Measurements from ENCODE around the gene DISC1.
"Not testable (repeated sequence)": the region's sequence is repeated elsewhere in the genome, so short reads cannot be mapped to it uniquely, and the experiment has no call there.

Gene DISC1

DNA sequence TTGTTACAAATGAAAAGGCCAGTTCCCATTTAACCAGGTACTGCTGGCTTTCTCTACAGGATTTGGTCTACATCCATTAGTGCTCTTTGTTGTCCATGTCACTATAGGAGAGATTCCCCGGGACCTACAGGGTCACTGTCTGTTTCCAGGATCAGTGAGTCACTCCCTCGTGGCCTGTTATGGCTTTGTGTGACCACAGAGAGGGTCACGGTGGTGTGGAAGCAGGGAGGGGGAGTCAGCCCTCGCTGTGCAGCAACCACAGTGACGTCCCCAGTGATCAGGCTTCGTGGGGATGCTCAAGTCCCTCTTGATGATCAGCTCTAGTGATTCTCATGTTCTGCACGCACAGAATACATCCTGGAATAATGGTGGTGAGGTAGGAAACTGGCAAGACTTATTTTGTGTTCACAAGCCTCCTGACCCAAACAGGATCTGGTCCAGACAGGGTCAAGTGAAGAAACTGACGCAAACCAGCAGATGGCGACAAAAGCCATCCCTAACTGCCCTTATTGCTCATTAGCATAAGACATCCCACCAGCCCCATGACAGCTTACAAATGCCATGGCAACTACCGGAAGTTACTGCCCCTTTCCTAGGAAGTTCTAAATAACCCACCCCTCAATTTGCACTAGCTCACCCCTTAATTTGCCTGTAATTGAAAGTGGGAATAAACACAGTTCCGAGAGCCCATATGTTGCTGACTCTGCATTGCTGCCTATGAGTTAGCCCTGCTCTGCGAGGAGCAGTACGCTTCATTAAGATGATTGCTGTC lies 98.5 kb downstream of the DISC1 start:
- no peak for DNase-seq (ENCODE audit: low read depth in 3 of 3, low spot score in 1 of 3)

- DNase-seq (ENCODE audit: low read depth in 3 of 3, low spot score in 1 of 3), result no peak
Observed at GRCh38 chr1:231727171-231727570, 100.6 kb downstream of the DISC1 start.

DNA sequence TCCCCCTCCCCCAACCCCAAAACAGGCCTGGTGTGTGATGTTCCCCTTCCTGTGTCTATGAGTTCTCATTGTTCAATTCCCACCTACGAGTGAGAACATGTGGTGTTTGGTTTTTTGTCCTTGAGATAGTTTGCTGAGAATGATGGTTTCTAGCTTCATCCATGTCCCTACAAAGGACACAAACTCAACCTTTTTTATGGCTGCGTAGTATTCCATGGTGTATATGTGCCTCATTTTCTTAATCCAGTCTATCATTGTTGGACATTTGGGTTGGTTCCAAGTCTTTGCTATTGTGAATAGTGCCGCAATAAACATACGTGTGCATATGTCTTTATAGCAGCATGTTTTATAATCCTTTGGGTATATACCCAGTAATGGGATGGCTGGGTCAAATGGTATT lies 102.4 kb downstream of the DISC1 start:
- DNase-seq (ENCODE audit: low read depth in 3 of 3, low spot score in 1 of 3), result not testable (repeated sequence)

DNA sequence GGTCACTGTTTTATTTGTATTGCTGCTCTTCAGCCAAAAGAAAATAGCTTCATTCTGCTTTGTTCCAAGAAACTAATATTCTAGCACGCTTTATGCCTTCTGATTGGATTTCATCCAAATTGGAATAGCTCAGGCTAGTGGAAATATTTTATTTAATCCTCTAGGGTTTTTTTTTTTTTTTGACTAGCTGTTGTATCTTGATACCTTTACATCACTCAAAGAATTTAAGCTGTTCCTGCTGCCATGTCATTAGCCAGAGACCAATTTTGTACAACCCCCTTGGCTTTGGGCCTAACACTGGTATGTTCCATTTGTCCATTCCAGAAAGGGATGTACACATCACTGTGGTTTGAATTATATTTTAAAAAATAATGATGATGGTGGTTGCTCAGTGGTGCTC lies 103.0 kb downstream of the DISC1 start:
- no peak for DNase-seq (ENCODE audit: low read depth in 3 of 3, low spot score in 1 of 3)

DNA sequence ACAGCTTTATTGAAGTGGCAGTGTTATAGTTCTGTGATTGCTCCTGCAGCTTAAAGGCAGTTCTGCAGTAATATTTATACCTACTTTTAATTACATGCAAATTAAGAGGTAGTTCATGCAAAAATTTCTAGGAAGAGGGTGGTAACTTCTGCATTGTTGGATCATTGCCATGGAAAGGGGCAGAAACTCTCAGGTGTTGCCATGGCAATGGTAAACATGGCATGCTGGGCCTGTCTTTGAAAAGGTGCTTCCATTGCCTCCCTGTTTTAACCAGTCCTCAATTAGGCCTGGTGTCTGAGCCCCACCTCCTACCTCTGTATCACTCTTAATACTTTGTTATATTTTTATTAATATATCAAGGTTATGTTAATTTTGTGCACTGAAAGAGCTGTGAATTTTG lies 104.7 kb downstream of the DISC1 start:
- no peak for DNase-seq (ENCODE audit: low read depth in 3 of 3, low spot score in 1 of 3)

- no peak for DNase-seq (ENCODE audit: low read depth in 3 of 3, low spot score in 1 of 3)
Observed at GRCh38 chr1:231733063-231733462, 106.5 kb downstream of the DISC1 start.

DNA sequence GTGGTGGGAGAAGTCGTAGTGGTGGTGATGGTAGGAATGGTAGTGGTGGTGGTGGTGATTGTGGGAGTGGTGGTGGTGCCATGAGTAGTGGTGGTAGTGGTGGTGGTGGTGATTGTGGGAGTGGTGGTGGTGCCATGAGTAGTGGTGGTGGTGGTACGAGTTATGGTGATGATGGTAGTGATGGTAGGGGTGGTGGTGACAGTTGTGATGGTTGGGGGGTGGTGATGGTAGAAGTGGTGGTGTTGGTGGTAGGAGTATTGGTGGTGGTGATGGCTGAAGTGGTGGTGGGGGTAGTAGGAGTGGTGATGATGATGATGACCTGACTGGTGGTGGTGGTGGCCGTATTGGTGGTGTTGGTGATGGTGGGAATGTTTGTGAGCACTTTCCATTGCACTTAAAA lies 107.1 kb downstream of the DISC1 start:
- no peak for DNase-seq (ENCODE audit: low read depth in 3 of 3, low spot score in 1 of 3)

DNA sequence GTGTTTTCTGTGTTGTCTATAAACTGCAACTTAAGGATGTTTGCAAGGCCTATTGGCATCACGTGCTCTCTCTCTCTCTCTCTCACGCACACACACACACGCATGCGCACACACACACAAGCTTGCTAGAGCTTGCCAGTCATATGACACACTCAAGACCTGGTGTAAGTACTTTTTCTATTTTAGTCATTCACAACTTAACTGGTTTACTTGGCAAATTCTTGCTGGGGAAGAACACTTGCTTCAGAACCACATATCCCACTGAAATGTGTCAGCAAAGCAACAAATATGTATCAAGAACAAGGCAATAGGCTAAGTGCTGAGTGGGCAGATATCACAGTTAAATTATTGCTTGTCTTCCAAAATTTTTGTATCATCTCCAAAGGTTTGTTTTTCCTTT lies 107.8 kb downstream of the DISC1 start:
- DNase-seq (ENCODE audit: low read depth in 3 of 3, low spot score in 1 of 3), result no peak

- DNase-seq (ENCODE audit: low read depth in 3 of 3, low spot score in 1 of 3), result no peak
Observed at GRCh38 chr1:231735411-231735810, 108.8 kb downstream of the DISC1 start.

- DNase-seq (ENCODE audit: low read depth in 3 of 3, low spot score in 1 of 3), result no peak
Observed at GRCh38 chr1:231735941-231736340, 109.4 kb downstream of the DISC1 start.

DNA sequence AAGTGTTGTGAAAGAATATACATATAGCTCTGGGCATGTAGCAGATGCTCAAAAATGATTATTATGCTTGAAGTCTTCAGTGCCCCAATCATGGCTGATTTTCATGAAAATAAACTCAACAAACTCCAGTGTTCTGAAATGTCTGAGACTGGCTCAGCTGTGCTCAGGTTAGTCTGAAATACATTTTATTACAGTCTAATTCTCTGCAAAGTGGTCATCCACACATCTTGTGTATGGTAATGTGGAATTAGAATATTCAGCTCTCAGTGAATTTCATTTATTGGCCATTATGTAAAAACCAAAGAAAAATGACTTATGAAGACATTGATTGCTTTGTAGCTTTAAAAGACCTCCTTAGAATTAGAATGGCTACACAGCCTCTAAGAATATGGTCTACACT lies 109.9 kb downstream of the DISC1 start:
- DNase-seq (ENCODE audit: low read depth in 3 of 3, low spot score in 1 of 3), result no peak

- no peak for DNase-seq (ENCODE audit: low read depth in 3 of 3, low spot score in 1 of 3)
Observed at GRCh38 chr1:231738554-231738953, 112.0 kb downstream of the DISC1 start.

DNA sequence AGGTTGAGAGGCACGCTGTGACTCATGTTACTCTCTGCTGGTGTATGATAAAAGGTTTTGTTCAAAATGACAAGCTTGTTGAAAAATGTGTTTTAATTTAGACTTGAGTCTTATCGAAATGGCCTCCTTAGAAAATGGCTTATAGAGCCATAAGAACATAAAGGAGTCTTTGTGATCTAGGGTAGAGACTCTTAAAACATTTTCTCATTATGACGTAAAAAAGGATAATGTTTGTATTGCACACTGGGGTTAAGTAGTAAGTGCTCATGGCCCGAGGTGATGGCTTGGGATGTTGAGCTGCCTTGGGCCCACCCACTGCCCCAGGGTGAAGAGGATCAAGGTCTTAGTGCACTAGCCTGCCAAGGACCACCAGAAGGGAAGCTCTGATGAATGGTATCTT lies 117.4 kb downstream of the DISC1 start:
- DNase-seq (ENCODE audit: low read depth in 3 of 3, low spot score in 1 of 3), result no peak

GRCh38 chr1:231748760-231749415 lies 122.3 kb downstream of the DISC1 start:
- no peak for DNase-seq (ENCODE audit: low read depth in 3 of 3, low spot score in 1 of 3)

DNA sequence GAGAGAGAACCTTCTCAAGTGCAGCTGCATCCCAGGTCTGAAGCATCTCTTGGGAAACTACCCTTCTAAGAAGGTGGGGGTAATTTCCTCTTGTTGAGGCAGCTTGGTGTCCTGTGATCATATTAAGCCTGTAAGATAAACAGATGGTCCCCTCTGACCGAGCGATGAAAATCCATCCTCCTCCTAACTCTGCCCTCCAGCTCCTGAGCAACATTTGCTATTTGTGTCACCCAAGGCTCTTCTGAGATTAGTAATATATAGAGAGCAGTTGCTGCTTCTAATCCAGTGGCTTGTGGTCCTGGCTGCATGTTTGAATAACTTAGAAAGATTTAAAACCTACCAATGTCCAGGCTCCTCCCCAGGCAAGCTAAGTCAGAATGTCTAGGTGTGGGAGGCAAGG lies 123.7 kb downstream of the DISC1 start:
- no peak for DNase-seq (ENCODE audit: low read depth in 3 of 3, low spot score in 1 of 3)

- DNase-seq (ENCODE audit: low read depth in 3 of 3, low spot score in 1 of 3), result no peak
Observed at GRCh38 chr1:231750818-231751362, 124.3 kb downstream of the DISC1 start.

DNA sequence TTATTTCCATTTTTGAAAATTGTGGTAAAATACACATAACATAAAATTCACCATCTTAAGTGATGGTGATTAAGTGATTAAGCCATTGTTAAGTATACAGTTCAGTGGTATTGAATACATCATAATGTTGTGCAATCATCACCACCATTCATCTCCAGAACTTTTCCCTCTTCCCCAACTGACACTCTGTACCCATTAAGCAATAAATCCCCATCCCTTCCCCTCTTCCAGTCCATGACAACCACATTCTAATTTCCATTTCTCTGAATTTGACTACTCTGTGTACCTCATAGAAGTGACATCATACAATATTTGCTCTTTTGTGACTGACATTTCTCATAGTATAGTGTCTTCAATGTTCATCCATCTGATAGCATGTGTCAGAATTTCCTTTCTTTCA lies 124.8 kb downstream of the DISC1 start:
- no peak for DNase-seq (ENCODE audit: low read depth in 3 of 3, low spot score in 1 of 3)

DNA sequence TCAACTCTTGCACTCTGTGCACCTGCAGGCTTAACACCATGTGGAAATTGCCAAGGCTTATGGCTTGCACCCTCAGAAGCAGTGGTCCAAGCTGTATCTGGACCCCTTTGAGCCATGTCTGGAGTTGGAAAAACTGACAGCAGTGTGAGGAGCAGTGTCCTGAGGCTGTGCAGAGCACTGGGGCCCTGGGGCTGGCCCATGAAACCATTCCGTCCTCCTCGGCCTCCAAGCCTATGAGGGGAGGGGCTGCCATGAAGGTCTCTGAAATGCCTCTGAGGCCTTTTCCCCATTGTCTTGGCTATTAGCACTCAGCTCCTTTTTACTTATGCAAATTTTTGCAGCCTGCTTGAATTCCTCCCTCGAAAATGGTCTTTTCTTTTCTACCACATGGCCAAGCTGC lies 126.7 kb downstream of the DISC1 start:
- no peak for DNase-seq (ENCODE audit: low read depth in 3 of 3, low spot score in 1 of 3)

- no peak for DNase-seq (ENCODE audit: low read depth in 3 of 3, low spot score in 1 of 3)
Observed at GRCh38 chr1:231757101-231757404, 130.5 kb downstream of the DISC1 start.

- DNase-seq (ENCODE audit: low read depth in 3 of 3, low spot score in 1 of 3), result no peak
Observed at GRCh38 chr1:231757759-231758158, 131.2 kb downstream of the DISC1 start.

- DNase-seq (ENCODE audit: low read depth in 3 of 3, low spot score in 1 of 3), result no peak
Observed at GRCh38 chr1:231761252-231761651, 134.7 kb downstream of the DISC1 start.

DNA sequence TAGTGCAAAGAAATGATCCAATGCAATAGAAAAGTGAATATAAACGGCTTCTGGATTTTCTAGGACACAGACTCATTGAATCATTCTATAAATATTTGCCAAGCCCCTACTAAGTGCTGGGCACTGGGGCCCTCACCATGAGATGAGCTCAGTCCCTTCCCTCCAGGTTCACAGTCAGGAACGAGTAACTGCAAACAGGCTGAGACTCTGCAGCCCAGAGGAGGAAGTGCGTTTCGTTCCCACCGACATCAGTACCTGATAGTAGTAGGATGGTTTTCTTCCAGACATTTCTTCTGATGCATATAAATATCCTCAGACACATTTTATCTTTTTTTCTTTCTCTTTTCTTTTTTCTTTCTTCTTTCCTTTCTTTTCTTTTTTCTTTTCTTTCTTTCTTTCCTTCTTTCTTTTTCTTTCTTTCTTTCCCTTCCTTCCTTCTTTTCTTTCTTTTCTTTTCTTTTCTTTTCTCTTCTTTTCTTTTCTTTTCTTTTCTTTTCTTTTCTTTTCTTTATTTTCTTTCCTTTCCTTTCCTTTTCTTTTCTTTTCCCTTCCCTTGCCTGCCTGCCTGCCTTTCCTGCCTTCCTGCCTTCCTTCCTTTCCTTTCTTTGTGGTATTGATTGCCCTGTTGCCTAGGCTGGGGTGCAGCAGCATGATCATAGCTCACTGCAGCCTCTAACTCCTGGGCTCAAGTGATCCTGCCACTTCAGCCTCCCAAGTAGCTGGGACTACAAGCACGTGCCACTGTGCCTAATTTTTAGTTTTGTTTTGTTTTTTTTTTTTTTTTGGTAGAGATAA lies 135.4 kb downstream of the DISC1 start:
- DNase-seq (ENCODE audit: low read depth in 3 of 3, low spot score in 1 of 3), result no peak
